Lower leg skin (tissue), 4 donors: ENCODE data around the gene TMEM98. TPM values are rescaled to one million over a fixed set of nuclear protein-coding genes. Genes with fewer than 3 reads are reported as not detected.
A peak's percentile ranks its signal among the peaks of the same experiment; 100 is the strongest.

Experiments
- DNase-seq, 2 donors: peaks; one replicate each; pipeline ENCODE4 v3.0.0-alpha.2; 2019; ENCODE audit warnings: low spot score in 2 of 2
- H3K4me3 ChIP-seq: fragments of 200-600 bp; sonication (generic); 2 replicates; pipeline ENCODE4 v1.5.1; 2017; ENCODE audit warnings: mild to moderate bottlenecking, low read depth; ENCODE audit not compliant: poor library complexity, severe bottlenecking
- CTCF ChIP-seq, 3 donors: fragments of 450-650 bp; IDR thresholded peaks; one replicate each; pipeline ENCODE4 v1.5.1; 2016; ENCODE audit warnings: antibody characterized with exemption in 3 of 3, mild to moderate bottlenecking in 3 of 3, moderate library complexity in 2 of 3
- POLR2A ChIP-seq, 2 donors: fragments of 450-650 bp; IDR thresholded peaks; one replicate each; pipeline ENCODE4 v1.6.1; 2016 to 2017; ENCODE audit warnings: antibody characterized with exemption in 2 of 2, mild to moderate bottlenecking in 1 of 2, moderate library complexity in 1 of 2
- WGBS, 2 donors: methylation state at CpG; one replicate each; pipeline ENCODE4 v1.1.5; 2018; 5-methylcytosine and 5-hydroxymethylcytosine counted together
- intact Hi-C: fragments of 100-400 bp; cut with DNase I; formaldehyde crosslinking; loops from one replicate; pipeline ENCODE4 v1.15.0; 2023; ENCODE audit warnings: low total_unique reads
- total RNA-seq, 4 donors: library from RNA; depleted of rRNA; stranded (reverse); fragments of >200 nt; gene quantifications; one replicate each; pipeline ENCODE4 v1.1.0, GENCODE V29; 2016

Gene TMEM98
- total RNA-seq, 4 donors from 2014 or later, result 13.3 to 42.7 (median 18.5) TPM

GRCh38 chr17:32933881-32934280 lies 5.9 kb downstream of the TMEM98 start:
- 89 to 96% methylated on average over 2 of the region's 2 CpGs for WGBS, 2 donors
- peak in 1 of 2 donors; percentile 59 for DNase-seq
- no peak overlapping the region for H3K4me3 ChIP-seq
- intact Hi-C loops, result no loop called here
- no peak for TF ChIP-seq CTCF (IDR thresholded peaks at IDR 0.05)
- no peak for TF ChIP-seq POLR2A (IDR thresholded peaks at IDR 0.05)

DNA sequence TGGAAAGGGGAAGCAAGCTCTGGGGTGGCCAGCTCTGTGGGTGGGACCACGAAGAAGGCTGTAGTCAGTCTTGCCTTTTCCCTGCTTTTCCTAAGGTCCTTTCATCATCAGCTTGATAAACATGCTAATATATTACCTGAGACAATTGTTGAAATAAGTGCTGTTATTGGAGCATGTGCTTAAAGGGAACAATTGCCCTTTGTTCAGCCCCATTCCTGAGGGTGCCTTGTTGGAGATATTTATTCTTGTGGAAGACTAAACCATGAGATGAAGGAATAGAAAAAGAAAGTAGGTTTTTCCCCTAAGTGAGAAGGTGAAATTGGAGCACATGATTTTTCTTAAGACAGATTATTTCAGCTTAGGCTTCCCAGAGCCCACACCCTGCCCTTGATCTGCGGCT lies 7.8 kb downstream of the TMEM98 start:
- no peak overlapping the region for H3K4me3 ChIP-seq
- WGBS, 2 donors, result 73 to 77% methylated on average over 2 of the region's 2 CpGs
- intact Hi-C loops, result no loop called here
- no peak for DNase-seq
- TF ChIP-seq CTCF (IDR thresholded peaks at IDR 0.05) (no peak), POLR2A (IDR thresholded peaks at IDR 0.05) (no peak)

DNA sequence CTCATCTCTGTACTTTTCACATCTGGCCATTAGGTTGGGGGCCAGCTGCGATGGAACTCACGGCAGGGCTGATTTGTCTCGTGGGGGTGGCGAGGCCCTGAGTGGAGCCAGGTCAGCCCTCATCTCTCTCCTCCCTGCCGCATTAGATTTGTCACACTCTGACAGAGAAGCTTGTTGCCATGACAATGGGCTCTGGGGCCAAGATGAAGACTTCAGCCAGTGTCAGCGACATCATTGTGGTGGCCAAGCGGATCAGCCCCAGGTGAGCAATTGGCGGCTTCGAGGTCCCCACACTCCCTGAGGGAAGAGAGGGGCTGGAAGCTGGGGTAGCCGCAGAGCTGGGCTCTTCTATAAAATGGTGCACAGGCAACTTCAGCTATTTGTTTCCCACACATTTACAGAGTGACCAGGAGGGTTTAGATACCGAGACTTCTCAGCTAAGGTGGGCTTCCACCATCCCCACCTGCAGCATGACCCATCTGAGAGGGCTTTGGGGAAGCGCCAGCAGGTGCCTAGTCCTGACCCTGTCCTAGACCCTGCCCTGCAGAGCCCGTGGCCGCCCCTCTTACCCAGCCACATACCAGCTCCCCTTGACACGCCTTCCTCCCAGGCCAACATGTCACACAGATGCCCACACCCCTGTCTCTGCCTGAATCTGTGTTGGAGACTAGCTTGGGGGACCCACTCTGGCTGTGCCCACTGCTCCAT lies 8.4 kb downstream of the TMEM98 start:
- intact Hi-C loops, result no loop called here
- WGBS, 2 donors, result 81 to 90% methylated on average over 15 of the region's 15 CpGs

DNA sequence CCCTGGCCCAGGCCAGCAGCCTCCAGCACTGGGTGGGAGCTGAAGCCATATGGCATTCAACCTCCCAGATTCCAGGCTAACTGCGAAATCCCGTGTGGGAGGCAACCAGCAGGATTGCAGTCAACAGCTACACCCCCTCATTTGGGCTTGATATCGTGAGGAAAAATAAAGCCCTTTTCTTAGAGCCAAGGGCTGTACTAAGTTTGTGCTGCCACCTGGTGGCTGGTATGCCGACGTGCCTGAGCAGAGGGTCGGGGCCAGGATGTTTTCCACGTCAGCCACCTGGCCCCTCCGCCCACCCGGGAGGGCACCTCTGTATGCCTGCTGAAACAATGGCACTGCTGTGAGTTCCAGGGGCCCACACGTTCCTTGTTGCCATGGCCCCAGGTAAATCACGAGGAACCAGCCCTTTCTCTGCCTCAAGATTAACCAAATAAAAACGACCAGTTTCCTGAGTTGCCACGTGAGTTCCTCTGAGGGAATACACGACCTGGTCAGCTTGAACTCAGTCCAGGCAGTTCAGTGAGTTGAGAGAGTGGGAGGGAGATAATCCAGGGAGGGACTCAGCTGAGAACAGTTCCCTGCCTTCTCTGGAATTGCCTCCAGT lies 9.0 kb downstream of the TMEM98 start:
- TF ChIP-seq POLR2A (IDR thresholded peaks at IDR 0.05) (no peak), CTCF (IDR thresholded peaks at IDR 0.05) (peak in 1 of 3 donors; percentile 73)
- peak; percentile 40 to 93 for DNase-seq
- WGBS, 2 donors, result 15 to 45% methylated on average over 5 to 13 of the region's 14 CpGs
- no peak overlapping the region for H3K4me3 ChIP-seq
- intact Hi-C loops, result no loop called here

More for the DNA sequence above, 8.4 kb downstream of the TMEM98 start:
- DNase-seq, result no peak
- no peak overlapping the region for H3K4me3 ChIP-seq
- TF ChIP-seq CTCF (IDR thresholded peaks at IDR 0.05), result no peak
- TF ChIP-seq POLR2A (IDR thresholded peaks at IDR 0.05), result no peak

GRCh38 chr17:32940706-32941390 lies 12.9 kb downstream of the TMEM98 start:
- intact Hi-C loops, result no loop called here
- WGBS, 2 donors, result 90 to 91% methylated on average over 10 of the region's 10 CpGs

More at GRCh38 chr17:32940706-32941390, 12.9 kb downstream of the TMEM98 start:
- DNase-seq, result no peak
- no peak for TF ChIP-seq POLR2A (IDR thresholded peaks at IDR 0.05)
- no peak for TF ChIP-seq CTCF (IDR thresholded peaks at IDR 0.05)
- H3K4me3 ChIP-seq, result no peak overlapping the region
